ENCODE results near the gene LRP5. TPM values are rescaled to one million over a fixed set of nuclear protein-coding genes. Genes with fewer than 3 reads are reported as not detected.

The LRP5 gene
- total and polyA plus RNA-seq, 9 of the 15 experiments (the other 6 are each of a cell fraction or from before 2014, with no cell fraction given), result 0.48 to 44.2 (median 13.5) TPM

DNA sequence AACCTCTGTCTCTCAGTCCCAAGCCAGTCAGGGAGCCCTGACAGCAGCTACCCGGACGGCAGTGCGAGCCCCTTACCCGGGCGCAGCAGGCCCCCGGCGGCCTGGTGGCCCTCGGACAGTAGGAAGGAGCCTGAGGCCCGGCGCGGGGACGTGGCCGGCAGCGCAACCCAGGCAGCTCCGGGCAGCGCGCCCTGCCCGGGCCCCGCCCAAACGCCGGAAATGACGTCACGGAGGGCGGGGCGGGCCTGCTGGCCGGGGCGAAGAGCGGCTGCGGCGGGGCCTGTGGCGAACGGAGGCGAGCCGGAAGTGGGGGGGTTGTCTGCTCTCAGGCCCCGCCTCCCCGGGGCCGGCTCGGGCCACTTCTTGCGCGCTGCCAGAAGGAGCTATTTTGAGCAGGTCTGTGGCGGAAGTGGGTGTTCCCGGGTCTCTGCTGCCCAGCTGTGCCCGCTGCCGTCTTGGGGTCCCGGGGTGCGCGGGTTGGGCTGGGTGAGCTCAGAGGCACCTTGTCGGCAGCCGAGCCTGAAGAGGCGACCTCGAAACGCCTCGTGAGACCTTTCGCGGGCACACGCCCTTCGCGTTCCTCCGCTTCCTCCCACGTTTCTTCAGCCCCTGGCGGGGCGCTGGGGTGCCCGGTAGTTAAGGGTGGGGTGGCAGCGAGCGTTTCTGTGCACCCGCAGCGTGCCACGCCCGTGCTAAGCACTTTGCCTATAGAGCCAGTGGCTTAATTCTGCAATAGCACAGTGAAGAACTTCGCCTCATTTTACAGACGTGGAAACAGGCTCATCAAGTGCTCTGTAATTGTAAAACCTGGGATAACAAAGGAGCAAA lies 40.4 kb upstream of the LRP5 start, which contains the start of gene C11orf24 (continued):
- TF ChIP-seq, protein P1, sequence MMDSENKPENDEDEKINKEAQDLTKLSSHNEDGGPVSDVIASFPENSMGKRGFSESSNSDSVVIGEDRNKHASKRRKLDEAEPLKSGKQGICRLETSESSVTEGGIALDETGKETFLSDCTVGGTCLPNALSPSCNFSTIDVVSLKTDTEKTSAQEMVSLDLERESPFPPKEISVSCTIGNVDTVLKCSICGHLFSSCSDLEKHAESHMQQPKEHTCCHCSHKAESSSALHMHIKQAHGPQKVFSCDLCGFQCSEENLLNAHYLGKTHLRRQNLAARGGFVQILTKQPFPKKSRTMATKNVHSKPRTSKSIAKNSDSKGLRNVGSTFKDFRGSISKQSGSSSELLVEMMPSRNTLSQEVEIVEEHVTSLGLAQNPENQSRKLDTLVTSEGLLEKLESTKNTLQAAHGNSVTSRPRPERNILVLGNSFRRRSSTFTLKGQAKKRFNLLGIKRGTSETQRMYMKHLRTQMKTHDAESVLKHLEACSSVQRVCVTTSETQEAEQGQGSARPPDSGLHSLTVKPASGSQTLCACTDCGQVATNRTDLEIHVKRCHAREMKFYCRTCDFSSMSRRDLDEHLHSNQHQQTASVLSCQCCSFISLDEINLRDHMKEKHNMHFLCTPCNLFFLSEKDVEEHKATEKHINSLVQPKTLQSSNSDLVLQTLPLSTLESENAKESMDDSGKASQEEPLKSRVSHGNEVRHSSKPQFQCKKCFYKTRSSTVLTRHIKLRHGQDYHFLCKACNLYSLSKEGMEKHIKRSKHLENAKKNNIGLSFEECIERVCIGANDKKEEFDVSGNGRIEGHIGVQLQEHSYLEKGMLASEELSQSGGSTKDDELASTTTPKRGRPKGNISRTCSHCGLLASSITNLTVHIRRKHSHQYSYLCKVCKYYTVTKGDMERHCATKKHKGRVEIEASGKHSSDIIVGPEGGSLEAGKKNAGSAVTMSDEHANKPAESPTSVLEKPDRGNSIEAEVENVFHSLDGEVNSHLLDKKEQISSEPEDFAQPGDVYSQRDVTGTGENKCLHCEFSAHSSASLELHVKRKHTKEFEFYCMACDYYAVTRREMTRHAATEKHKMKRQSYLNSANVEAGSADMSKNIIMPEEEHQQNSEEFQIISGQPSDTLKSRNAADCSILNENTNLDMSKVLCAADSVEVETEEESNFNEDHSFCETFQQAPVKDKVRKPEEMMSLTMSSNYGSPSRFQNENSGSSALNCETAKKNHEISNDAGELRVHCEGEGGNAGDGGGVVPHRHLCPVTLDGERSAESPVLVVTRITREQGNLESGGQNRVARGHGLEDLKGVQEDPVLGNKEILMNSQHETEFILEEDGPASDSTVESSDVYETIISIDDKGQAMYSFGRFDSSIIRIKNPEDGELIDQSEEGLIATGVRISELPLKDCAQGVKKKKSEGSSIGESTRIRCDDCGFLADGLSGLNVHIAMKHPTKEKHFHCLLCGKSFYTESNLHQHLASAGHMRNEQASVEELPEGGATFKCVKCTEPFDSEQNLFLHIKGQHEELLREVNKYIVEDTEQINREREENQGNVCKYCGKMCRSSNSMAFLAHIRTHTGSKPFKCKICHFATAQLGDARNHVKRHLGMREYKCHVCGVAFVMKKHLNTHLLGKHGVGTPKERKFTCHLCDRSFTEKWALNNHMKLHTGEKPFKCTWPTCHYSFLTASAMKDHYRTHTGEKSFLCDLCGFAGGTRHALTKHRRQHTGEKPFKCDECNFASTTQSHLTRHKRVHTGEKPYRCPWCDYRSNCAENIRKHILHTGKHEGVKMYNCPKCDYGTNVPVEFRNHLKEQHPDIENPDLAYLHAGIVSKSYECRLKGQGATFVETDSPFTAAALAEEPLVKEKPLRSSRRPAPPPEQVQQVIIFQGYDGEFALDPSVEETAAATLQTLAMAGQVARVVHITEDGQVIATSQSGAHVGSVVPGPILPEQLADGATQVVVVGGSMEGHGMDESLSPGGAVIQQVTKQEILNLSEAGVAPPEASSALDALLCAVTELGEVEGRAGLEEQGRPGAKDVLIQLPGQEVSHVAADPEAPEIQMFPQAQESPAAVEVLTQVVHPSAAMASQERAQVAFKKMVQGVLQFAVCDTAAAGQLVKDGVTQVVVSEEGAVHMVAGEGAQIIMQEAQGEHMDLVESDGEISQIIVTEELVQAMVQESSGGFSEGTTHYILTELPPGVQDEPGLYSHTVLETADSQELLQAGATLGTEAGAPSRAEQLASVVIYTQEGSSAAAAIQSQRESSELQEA (IDR thresholded peaks at IDR 0.05; ENCODE audit: low read depth), result no peak
- no peak for TF ChIP-seq CBFA2T2 (conservative IDR thresholded peaks at IDR 0.05)
- TF ChIP-seq RHOXF2B (CRISPR knock-in tag; conservative IDR thresholded peaks at IDR 0.05), result no peak
- peak; percentile 65; the same call in 1 of the 2 replicates for TF ChIP-seq ZNF511 (CRISPR knock-in tag; IDR thresholded peaks at IDR 0.05)
- TF ChIP-seq ZNF707 (CRISPR knock-in tag; conservative IDR thresholded peaks at IDR 0.05), result no peak
- peak; percentile 33 to 78; a peak in 3 of 4 replicates for TF ChIP-seq SIN3A (IDR thresholded peaks at IDR 0.05; ENCODE audit: borderline replicate concordance in 2 of 2, control insufficient read depth in 1 of 2, low read depth in 2 of 2, low read length in 2 of 2)
- TF ChIP-seq, protein P2, sequence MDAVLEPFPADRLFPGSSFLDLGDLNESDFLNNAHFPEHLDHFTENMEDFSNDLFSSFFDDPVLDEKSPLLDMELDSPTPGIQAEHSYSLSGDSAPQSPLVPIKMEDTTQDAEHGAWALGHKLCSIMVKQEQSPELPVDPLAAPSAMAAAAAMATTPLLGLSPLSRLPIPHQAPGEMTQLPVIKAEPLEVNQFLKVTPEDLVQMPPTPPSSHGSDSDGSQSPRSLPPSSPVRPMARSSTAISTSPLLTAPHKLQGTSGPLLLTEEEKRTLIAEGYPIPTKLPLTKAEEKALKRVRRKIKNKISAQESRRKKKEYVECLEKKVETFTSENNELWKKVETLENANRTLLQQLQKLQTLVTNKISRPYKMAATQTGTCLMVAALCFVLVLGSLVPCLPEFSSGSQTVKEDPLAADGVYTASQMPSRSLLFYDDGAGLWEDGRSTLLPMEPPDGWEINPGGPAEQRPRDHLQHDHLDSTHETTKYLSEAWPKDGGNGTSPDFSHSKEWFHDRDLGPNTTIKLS (IDR thresholded peaks at IDR 0.05; ENCODE audit: borderline replicate concordance, low read depth), result peak; percentile 96
- no peak for TF ChIP-seq KLF10 (CRISPR knock-in tag; IDR thresholded peaks at IDR 0.05)
- no peak for TF ChIP-seq ZSCAN32 (CRISPR knock-in tag; IDR thresholded peaks at IDR 0.05)
- TF ChIP-seq ZNF445 (CRISPR knock-in tag; IDR thresholded peaks at IDR 0.05; ENCODE audit: low read depth), result no peak
- TF ChIP-seq, protein P3, sequence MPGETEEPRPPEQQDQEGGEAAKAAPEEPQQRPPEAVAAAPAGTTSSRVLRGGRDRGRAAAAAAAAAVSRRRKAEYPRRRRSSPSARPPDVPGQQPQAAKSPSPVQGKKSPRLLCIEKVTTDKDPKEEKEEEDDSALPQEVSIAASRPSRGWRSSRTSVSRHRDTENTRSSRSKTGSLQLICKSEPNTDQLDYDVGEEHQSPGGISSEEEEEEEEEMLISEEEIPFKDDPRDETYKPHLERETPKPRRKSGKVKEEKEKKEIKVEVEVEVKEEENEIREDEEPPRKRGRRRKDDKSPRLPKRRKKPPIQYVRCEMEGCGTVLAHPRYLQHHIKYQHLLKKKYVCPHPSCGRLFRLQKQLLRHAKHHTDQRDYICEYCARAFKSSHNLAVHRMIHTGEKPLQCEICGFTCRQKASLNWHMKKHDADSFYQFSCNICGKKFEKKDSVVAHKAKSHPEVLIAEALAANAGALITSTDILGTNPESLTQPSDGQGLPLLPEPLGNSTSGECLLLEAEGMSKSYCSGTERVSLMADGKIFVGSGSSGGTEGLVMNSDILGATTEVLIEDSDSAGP (CRISPR knock-in tag; IDR thresholded peaks at IDR 0.05), result no peak
- TF ChIP-seq THAP7 (CRISPR knock-in tag; IDR thresholded peaks at IDR 0.05), result no peak
- TF ChIP-seq PHF21A (IDR thresholded peaks at IDR 0.05; ENCODE audit: borderline replicate concordance, low read depth), result no peak

Measured in K562 (cell line).